ENCODE data around the gene CCDC82.

Gene CCDC82

DNA sequence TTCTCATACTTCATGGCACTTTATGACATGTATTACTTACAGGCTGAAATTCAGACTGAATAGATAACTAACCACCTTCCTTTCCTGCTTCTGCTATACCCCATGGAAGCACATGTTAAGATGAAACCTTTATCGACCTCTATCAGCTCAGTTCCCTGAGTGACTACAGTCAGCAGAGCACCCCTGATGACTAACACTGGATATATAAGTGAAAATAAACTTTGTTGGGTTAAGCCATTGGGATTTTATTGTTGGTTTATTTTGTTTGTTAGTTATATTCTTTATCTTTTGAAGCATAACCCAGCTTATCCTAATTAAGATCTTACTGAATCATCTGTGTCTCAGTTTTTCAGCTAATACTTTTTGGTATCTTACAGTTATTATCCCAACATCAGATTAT, 23.7 kb downstream of the CCDC82 start:
- in situ Hi-C loops (cut with HindIII; ENCODE audit: low sequenced_read_pairs): loop anchor here (10.0 kb wide), 1 partner anchor 441 kb away; the partner anchor contains the start of gene MTMR2

- in situ Hi-C loops (cut with HindIII; ENCODE audit: low sequenced_read_pairs): loop anchor here (10.0 kb wide), 1 partner anchor 441 kb away; the partner anchor contains the start of gene MTMR2
Measured at GRCh38 chr11:96365493-96365892, 24.2 kb downstream of the CCDC82 start.

- in situ Hi-C loops (cut with HindIII; ENCODE audit: low sequenced_read_pairs): loop anchor here (10.0 kb wide), 1 partner anchor 437 kb away; the partner anchor contains the start of gene MTMR2
Measured at GRCh38 chr11:96361778-96362177, 27.9 kb downstream of the CCDC82 start.

- in situ Hi-C loops (cut with HindIII; ENCODE audit: low sequenced_read_pairs): no loop called here
Measured at GRCh38 chr11:96358321-96358720, 31.4 kb downstream of the CCDC82 start.

DNA sequence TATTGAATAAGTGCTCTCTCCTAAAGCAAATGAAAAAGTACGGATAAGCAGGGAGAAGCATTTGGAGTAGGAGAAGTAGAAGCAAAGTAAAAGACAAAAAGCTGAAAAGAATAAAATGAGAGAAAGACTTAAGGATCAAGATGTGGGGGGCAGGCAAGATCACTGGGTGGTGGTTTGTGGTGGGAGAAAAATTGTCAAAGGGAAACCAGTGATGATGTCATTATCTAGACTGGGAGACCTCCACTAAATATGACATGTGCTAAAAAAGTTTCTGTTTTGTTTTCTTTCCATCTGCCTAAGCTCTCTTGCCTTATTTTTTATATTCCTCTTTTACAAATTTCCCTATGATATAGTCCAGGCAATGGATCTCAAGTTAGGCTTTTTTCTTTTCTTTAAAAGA, 31.9 kb downstream of the CCDC82 start:
- in situ Hi-C loops (cut with HindIII; ENCODE audit: low sequenced_read_pairs): no loop called here

DNA sequence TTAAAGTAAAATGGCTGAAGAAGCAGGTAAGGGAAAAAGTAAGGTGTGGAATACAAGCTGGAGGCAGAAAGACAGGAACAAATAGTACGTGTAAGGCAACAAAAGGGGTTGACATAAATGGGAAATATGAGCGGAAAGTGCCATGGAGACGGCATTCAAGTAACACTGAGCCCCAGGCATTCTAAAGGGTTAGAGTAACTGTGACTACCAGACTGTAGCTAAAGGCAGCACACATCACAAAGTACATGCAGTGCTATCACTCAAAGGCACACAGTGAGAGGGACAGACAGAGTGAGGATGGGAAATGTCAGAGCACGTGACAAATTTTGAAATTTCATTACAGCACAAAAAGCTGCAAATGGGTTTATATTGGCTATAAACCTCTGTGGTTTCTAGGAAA, 32.9 kb downstream of the CCDC82 start:
- in situ Hi-C loops (cut with HindIII; ENCODE audit: low sequenced_read_pairs): no loop called here

- in situ Hi-C loops (cut with HindIII; ENCODE audit: low sequenced_read_pairs): no loop called here
Measured at GRCh38 chr11:96342961-96343711, 46.6 kb downstream of the CCDC82 start, which contains the start of gene MAML2. MAML2 (minus strand) TSS chr11:96343195; CDS start chr11:96341895, 1,300 bp downstream.

DNA sequence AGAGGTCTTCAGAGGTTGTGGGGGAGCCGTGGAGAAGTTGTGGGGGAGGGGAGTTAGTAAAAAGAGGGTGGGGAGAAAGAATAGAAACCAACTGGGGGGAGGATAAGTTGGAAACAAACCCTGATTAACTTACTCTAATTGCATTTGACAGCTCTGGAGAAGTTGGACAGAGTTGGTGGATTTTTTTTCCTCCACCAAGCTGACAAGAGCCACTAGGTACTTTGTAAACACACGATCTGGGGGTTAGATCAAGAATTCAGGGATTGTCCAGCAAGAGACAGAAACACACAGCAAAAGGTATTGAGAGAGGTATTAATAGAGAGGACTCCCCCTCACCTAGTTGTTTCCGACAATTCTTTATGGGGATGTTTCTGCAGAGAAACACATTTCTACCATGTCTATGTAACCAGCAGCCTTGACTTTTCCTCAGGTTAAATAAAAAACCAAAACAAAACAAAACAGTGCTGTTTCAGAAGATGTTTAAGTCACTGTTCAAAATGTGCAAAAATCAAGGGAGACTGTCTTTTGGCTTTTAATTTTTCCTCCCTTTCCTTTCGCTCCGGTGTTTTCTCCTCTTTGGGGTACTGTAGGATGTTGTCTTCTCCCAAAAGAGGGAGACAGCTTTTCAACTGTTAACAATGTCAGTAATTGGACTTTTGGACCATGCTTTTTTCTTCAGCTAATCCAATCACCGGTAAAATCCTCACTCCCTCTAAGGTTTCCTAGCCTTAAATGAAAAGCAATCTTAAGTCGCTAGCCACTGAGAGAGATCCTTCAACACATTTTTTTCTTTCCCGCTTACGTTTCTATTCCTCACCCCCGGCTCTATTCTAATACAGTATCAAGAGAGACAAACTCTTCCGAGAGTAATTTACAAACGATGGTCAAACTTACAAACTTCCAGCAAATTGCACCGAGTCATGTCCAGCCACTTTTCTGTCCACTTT, 47.4 kb downstream of the CCDC82 start:
- in situ Hi-C loops (cut with HindIII; ENCODE audit: low sequenced_read_pairs): no loop called here

DNA sequence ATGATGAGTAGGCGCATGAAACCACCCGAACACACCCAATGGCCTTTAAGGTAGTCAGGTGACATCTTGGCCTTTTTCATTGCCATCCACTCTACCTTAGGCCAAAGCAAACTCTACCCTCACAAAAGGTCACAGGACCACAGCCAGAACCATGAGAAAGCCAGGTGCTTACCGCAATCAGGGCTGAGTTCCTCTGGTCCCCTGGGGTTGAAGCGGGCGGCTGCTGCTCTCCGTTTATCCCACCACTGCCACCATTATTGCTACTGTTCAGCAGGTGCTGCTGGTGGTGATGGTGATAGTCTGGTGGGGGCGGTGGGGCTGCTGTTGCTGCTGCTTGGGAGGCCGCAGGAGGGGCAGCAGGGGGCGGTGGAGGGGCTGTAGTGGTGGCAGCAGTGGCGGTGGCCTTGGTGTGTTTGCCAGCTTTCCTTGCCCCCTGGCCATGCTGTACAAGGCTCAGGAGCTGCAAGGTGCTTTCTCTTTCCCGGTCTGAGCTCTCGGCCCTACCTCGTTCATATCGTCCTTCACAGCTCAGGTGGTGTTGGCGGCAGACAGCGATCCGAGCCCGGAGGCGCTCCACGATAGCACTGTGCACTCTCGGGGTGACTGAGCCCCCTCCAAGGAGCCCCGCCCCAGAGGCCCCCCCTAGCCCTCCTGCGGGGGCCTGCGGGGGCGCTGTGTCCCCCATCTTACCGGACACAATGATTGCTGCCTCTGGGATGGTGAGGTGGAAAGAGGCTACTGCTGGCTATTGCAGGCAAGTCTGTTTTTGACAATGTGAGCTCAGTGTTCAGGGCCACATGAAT, 48.3 kb downstream of the CCDC82 start:
- in situ Hi-C loops (cut with HindIII; ENCODE audit: low sequenced_read_pairs): no loop called here

GRCh38 chr11:96340555-96340885, 49.2 kb downstream of the CCDC82 start:
- in situ Hi-C loops (cut with HindIII; ENCODE audit: low sequenced_read_pairs): no loop called here

- in situ Hi-C loops (cut with HindIII; ENCODE audit: low sequenced_read_pairs): no loop called here
Measured at GRCh38 chr11:96339706-96340554, 49.8 kb downstream of the CCDC82 start.

DNA sequence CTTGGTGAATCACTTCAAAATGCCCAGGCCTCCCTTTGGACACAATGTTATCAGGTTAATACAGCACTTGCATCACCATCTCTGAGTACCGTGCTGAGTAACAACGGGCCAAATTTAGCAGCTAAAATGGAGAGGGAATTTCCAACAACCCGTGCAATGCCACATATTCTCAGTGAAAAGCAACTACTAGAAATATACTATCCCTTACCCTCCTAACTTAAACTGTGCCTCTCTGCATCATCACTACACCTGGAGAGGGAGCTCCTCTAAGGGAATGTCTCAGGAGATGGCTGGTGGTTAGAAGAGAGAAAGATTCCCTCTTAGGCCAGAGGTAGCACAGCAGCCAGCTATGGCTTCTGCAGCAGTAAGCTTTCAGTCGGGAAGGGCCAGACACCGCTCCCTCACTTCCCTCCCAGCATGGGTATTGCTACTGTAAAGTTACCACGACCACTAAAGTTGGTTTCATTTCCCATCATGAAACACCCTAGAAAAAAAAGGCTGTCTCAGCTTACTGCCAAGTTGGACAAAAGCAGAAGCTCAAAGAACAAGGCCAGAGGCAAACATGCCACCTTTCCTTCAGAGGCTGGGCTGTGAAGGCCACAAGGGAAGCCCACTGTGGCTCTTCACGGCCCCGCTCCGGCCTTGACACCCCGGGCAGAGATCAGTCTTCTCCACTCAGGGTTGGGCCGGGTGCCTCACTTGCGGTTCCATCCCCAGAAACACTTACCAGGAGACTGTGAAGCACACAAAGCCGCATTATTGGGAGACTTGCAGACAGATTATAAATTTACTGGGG, 50.6 kb downstream of the CCDC82 start:
- in situ Hi-C loops (cut with HindIII; ENCODE audit: low sequenced_read_pairs): no loop called here

DNA sequence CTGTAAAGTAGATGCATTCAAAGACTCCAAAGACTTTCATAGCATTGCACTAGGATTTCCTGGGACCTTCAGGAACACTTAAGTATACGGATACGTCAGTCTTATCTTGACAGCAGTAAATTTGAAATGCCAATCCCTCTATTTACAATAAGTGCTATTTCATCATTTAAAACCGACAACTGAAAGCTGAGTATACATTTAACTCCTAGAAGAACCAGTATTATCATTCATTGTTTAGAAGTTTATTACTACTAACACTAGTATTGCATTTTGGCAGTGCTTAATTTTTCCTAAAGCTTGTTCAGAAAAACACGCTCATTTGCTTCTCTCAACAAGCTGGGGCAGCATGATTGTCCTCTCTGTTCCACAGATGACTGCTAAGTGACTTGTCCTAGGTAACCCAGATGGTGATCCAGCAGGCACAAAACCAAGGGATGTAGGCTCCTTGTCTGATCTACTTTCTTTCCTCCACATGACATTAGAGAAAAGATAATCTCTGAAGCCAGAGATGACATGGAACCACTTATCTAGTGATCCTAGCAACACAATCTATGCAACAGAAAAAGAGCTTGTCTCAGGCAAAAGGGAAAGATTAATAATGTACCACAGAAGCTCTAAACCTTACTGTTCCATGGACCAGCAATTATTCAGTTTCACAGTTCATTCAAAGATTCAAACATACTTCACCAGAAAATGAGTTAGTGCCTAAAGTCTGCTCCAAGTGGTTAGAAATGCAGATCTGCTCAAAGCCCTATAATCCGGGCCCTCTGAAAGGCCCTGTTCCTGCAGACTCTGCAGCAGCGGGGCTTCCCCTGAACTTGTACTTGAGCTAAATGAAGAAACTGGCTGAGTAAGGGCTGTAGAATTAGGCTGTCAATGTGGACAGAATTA, 51.9 kb downstream of the CCDC82 start:
- in situ Hi-C loops (cut with HindIII; ENCODE audit: low sequenced_read_pairs): no loop called here

GRCh38 chr11:96335388-96335787, 54.3 kb downstream of the CCDC82 start:
- in situ Hi-C loops (cut with HindIII; ENCODE audit: low sequenced_read_pairs): no loop called here

- in situ Hi-C loops (cut with HindIII; ENCODE audit: low sequenced_read_pairs): no loop called here
Measured at GRCh38 chr11:96334219-96334618, 55.5 kb downstream of the CCDC82 start.

GRCh38 chr11:96333191-96333719, 56.5 kb downstream of the CCDC82 start:
- in situ Hi-C loops (cut with HindIII; ENCODE audit: low sequenced_read_pairs): no loop called here

DNA sequence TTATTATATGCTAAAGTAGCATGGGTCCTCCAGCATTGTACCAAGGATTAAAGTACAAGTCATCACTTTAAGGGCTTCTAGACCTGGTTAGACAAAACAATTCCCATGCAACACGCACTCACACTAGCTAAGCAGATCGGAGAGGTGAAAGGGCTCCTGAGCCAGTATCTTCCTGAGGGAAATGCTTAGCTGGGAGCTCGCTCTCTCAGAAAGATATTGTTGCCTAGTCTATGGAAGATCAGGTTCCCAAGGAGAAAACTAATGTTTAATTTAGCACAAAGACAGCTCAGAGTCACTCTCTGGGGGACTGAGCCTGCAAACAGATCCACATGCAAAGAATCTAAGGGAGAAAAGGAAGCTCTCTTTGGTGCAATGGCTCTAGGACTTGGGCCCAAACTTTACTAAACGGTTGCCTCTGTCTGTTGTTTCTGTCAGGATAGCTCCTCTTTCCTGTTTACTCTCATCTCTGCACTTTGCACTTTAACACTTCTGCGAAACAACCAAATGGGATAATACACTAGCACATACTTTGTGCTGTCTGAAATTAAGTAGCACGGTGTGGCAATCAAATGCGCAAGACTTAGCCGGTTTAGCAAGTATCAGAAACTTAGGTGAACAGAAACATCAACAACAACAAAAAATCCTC, 57.5 kb downstream of the CCDC82 start:
- in situ Hi-C loops (cut with HindIII; ENCODE audit: low sequenced_read_pairs): no loop called here

All from DLD1 (cell line).